Naive thymus-derived CD4-positive, alpha-beta T cell (primary cell): ENCODE results near the gene ZNRF3. TPM values are rescaled to one million over a fixed set of nuclear protein-coding genes. Genes with fewer than 3 reads are reported as not detected.
"Not testable (repeated sequence)": the region's sequence is repeated elsewhere in the genome, so short reads cannot be mapped to it uniquely, and the experiment has no call there.

Experiments used
- ATAC-seq: fragments of 150-1000 bp; cut with Tn5 transposase; 2 replicates; pipeline ENCODE4 v1.10.0; 2021; ENCODE audit warnings: mild to moderate bottlenecking, moderate library complexity
- CTCF ChIA-PET: fragments of 350-600 bp; sonication (Branson Sonifier 250); formaldehyde crosslinking; loops from one replicate; lab custom pipeline; 2021; ENCODE audit warnings: antibody characterized with exemption; lab: Charles Lee
- POLR2A ChIA-PET: fragments of 350-600 bp; sonication (Branson Sonifier 250); formaldehyde crosslinking; loops from one replicate; lab custom pipeline; 2021; ENCODE audit warnings: antibody characterized with exemption, inconsistent platforms; lab: Charles Lee
- DNase-seq, 9 donors: peaks; one replicate each; pipeline versions ENCODE4 v3.0.0 to v3.0.0-alpha.2; 2020 to 2022; ENCODE audit warnings: mixed read lengths in 1 of 9
- H3K27ac ChIP-seq: one replicate; pipeline ENCODE4 v1.7.0; 2013; ENCODE audit warnings: mild to moderate bottlenecking, low read depth, low read length, moderate library complexity
- H3K27me3 ChIP-seq, 2 donors: one replicate each; pipeline ENCODE4 v1.7.0; 2013; ENCODE audit warnings: low read length in 2 of 2, mild to moderate bottlenecking in 2 of 2, moderate library complexity in 2 of 2; ENCODE audit not compliant: control insufficient read depth in 2 of 2, insufficient read depth in 2 of 2
- H3K36me3 ChIP-seq, 3 experiments: 1 replicate in 2 of 3; 2 replicates in 1 of 3; pipeline ENCODE4 v1.7.0; 2013; ENCODE audit warnings: low read length in 3 of 3, mild to moderate bottlenecking in 3 of 3, moderate library complexity in 1 of 3; ENCODE audit not compliant: insufficient read depth in 3 of 3, control insufficient read depth in 2 of 3
- H3K4me1 ChIP-seq, 2 donors: one replicate each; pipeline ENCODE4 v1.7.0; 2013; ENCODE audit warnings: low read length in 2 of 2, mild to moderate bottlenecking in 2 of 2, moderate library complexity in 1 of 2; ENCODE audit not compliant: control insufficient read depth in 2 of 2, insufficient read depth in 2 of 2
- H3K4me3 ChIP-seq: 2 replicates; pipeline ENCODE4 v1.7.0; 2013; ENCODE audit warnings: mild to moderate bottlenecking, low read length
- H3K9me3 ChIP-seq, 3 experiments: 1 replicate in 2 of 3; 2 replicates in 1 of 3; pipeline ENCODE4 v1.7.0; 2013; ENCODE audit warnings: low read length in 3 of 3; ENCODE audit not compliant: control insufficient read depth in 2 of 3
- H3K27ac Mint-ChIP-seq, 9 donors: one replicate each; pipeline ENCODE4 v1.8.0; 2020 to 2022; ENCODE audit warnings: mixed read lengths in 9 of 9, mild to moderate bottlenecking in 8 of 9, moderate library complexity in 5 of 9, inconsistent platforms in 2 of 9
- H3K27me3 Mint-ChIP-seq, 5 donors: one replicate each; pipeline ENCODE4 v1.8.0; 2021 to 2022; ENCODE audit warnings: mixed read lengths in 5 of 5, mild to moderate bottlenecking in 1 of 5
- H3K36me3 Mint-ChIP-seq, 5 donors: one replicate each; pipeline ENCODE4 v1.8.0; 2020 to 2022; ENCODE audit warnings: mixed read lengths in 5 of 5, mild to moderate bottlenecking in 3 of 5, inconsistent platforms in 1 of 5
- H3K4me1 Mint-ChIP-seq, 7 donors: one replicate each; pipeline ENCODE4 v1.8.0; 2020 to 2022; ENCODE audit warnings: mixed read lengths in 7 of 7, mild to moderate bottlenecking in 3 of 7, inconsistent platforms in 1 of 7
- H3K4me3 Mint-ChIP-seq, 10 donors: one replicate each; pipeline ENCODE4 v1.8.0; 2020 to 2022; ENCODE audit warnings: mild to moderate bottlenecking in 10 of 10, mixed read lengths in 10 of 10, moderate library complexity in 6 of 10, inconsistent platforms in 2 of 10
- H3K9me3 Mint-ChIP-seq, 11 donors: one replicate each; pipeline ENCODE4 v1.8.0; 2020 to 2022; ENCODE audit warnings: mixed read lengths in 11 of 11, mild to moderate bottlenecking in 4 of 11, inconsistent platforms in 1 of 11, moderate library complexity in 1 of 11
- intact Hi-C, 2 donors: fragments of 100-400 bp; cut with micrococcal nuclease; formaldehyde crosslinking; loops; one replicate each; pipeline ENCODE4 v1.15.1; 2023
- polyA plus RNA-seq, 2 donors: library from polyadenylated mRNA; unstranded; fragments of 300-500 nt; fragmentation: Illumina TruSeq; gene quantifications; one replicate each; pipeline ENCODE4 v1.2.3, GENCODE V29; 2021
- total RNA-seq, 6 experiments: library from RNA in 5 of 6; stranded (reverse) in 5 of 6; gene quantifications; 1 replicate in 5 of 6; 2 replicates in 1 of 6; pipeline ENCODE4 v1.2.3 and lab custom pipeline; 2021 to 2026

ZNRF3 gene
- total and polyA plus RNA-seq, 7 experiments from 2014 or later = 0.22 to 0.98 (median 0.63) TPM

DNA sequence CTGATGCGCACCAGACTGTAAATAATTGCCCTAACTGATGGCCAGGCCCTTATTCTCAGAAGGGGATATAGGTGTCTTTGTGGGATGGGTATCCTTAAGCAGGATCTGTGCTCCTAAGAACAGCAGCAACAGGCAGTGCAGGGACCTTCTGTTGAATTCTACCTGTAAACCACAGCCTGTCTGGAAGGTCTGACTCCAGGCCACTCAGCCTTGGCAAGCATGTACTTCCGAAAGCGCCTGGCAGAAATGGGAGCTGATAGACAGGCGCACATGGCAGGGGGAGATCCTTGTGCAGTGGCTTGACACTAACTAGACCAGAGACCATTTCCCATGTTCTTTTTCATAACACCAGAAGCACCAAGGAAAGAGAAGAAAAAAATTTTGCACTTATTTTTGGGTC, 119.2 kb downstream of the ZNRF3 start:
- no peaks in the 10 kb centered on the region for H3K36me3 ChIP-seq
- peaks cover 12 to 36% (median 20%) of the 10 kb centered on the region in 5 donors for H3K27me3 Mint-ChIP-seq
- H3K27ac Mint-ChIP-seq = no peak overlapping the region
- no peaks in the 10 kb centered on the region for H3K27me3 ChIP-seq
- H3K4me3 Mint-ChIP-seq = no peak overlapping the region
- H3K4me1 ChIP-seq = no peaks in the 10 kb centered on the region
- no peaks in the 10 kb centered on the region for H3K9me3 Mint-ChIP-seq
- ATAC-seq = no peak
- CTCF ChIA-PET = no interaction called here
- no peaks in the 10 kb centered on the region for H3K9me3 ChIP-seq
- H3K36me3 Mint-ChIP-seq = peaks cover 0 to 4% (median 4%) of the 10 kb centered on the region in 5 donors
- H3K27ac ChIP-seq = no peak overlapping the region
- POLR2A ChIA-PET = no interaction called here
- no peak for DNase-seq
- no peak overlapping the region for H3K4me3 ChIP-seq
- intact Hi-C loops = no loop called here
- peaks cover 0 to 8% (median 1%) of the 10 kb centered on the region in 7 donors for H3K4me1 Mint-ChIP-seq

DNA sequence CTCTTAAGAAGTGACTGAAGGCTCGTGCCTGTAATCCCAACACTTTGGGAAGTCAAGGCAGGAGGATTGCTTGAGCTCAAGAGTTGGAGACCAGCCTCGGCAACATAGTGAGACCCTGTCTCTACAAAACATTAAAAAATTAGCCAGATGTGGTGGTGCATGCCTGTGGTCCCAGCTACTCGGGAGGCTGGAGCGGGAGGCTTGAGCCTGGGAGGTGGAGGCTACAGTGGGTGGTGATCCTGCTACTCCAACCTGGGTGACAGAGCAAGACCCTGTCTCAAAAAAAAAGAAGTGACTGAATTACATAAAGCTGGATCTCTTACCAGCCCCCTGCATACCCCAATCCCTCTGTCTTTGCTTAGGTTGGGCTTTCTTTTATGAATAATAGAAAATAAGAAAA, 120.2 kb downstream of the ZNRF3 start:
- ChIA-PET POLR2A (no interaction called here), CTCF (no interaction called here)
- Histone ChIP-seq H3K36me3 (no peaks in the 10 kb centered on the region), H3K27ac (no peak overlapping the region), H3K27me3 (no peaks in the 10 kb centered on the region), H3K4me3 (no peak overlapping the region), H3K4me1 (no peaks in the 10 kb centered on the region), H3K9me3 (no peaks in the 10 kb centered on the region)
- H3K9me3 Mint-ChIP-seq = no peaks in the 10 kb centered on the region
- intact Hi-C loops = no loop called here
- H3K36me3 Mint-ChIP-seq = peaks cover 0 to 4% (median 4%) of the 10 kb centered on the region in 5 donors
- DNase-seq = no peak
- ATAC-seq = no peak
- no peak overlapping the region for H3K27ac Mint-ChIP-seq
- H3K4me1 Mint-ChIP-seq = peaks cover 0 to 8% (median 1%) of the 10 kb centered on the region in 7 donors
- H3K27me3 Mint-ChIP-seq = peaks cover 10 to 41% (median 20%) of the 10 kb centered on the region in 5 donors
- no peak overlapping the region for H3K4me3 Mint-ChIP-seq

DNA sequence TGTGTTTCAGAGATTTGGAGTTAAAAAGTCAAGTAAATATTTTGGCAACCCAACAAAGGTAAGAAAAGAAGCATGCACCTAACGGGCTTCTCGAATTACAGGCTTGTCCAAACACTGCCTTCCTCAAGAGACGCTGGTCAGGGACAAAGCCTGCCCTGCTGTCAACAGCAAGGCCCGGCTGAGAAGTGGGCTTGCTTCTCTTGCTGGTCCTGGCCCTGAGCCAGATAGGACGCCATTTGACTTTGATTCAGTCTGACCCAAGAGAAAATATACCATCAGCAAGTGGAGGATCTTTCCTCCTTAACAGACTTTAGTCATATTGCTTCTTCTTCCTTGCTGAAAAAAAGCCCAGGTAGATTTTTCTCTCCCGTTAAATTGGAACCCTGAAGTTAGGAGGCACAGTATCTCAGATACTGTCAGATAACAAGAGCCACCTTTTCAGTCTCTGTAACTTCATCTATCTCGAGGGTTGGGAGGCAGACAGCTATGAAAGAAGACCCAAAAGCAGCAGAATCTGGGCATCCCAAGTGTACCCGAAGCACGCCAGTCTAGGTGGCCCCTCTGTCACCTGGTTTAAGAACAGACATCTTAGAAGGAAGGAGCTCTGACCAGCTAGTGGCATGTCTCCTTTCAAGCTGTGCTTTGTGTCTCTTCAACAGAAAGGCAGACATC, 120.7 kb downstream of the ZNRF3 start:
- POLR2A ChIA-PET = no interaction called here
- H3K4me3 Mint-ChIP-seq = no peak overlapping the region

DNA sequence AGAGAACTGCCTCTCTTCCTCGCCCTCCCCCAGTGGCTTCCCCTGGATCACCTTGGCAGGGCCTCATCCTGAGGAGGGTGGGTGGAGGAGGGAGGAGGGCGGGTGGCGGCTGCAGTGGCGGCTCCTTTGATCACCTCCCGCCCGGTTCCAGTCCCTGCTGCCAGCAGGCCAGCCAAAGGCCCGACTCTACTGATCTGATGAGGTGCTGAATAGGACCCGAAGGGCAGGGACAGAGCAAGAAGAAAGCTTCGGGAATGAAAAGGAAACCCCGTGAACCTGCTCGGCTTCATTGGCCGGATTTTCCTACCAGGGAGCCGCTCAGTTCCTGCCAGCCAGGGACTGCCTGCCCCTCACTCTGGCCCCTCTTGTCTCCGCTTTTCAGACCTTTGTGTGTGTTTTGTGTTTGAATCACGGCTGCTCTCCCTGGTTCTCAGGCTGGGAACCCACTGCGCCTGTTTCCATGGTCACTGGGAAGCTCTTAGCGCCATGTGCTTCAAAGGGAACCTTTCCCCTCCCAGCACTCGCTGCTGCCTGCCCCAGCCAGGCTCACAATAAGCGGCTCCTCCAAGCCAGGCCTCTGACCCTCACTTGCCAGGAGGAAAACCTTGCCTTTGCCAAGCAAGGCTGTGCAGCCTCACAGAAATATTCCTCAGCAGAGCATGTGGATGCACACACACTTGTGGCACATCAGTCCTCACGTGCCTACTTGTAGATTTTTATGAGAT, 121.4 kb downstream of the ZNRF3 start:
- Histone ChIP-seq H3K36me3 (no peaks in the 10 kb centered on the region), H3K4me3 (no peak overlapping the region), H3K27ac (no peak overlapping the region), H3K9me3 (no peaks in the 10 kb centered on the region), H3K4me1 (no peaks in the 10 kb centered on the region), H3K27me3 (no peaks in the 10 kb centered on the region)
- ChIA-PET POLR2A (no interaction called here), CTCF (no interaction called here)
- Mint-ChIP-seq H3K36me3 (peaks cover 0 to 7% (median 4%) of the 10 kb centered on the region in 5 donors), H3K9me3 (no peaks in the 10 kb centered on the region), H3K4me1 (peaks cover 0 to 8% (median 1%) of the 10 kb centered on the region in 7 donors), H3K27ac (no peak overlapping the region), H3K27me3 (peaks cover 10 to 42% (median 20%) of the 10 kb centered on the region in 5 donors), H3K4me3 (no peak overlapping the region)
- intact Hi-C loops = no loop called here
- no peak for DNase-seq
- ATAC-seq = no peak

More for the DNA sequence above, 120.7 kb downstream of the ZNRF3 start:
- Histone ChIP-seq H3K27ac (no peak overlapping the region), H3K36me3 (no peaks in the 10 kb centered on the region), H3K27me3 (no peaks in the 10 kb centered on the region), H3K4me1 (no peaks in the 10 kb centered on the region), H3K4me3 (no peak overlapping the region), H3K9me3 (no peaks in the 10 kb centered on the region)
- Mint-ChIP-seq H3K36me3 (peaks cover 0 to 6% (median 4%) of the 10 kb centered on the region in 5 donors), H3K4me1 (peaks cover 0 to 8% (median 1%) of the 10 kb centered on the region in 7 donors), H3K9me3 (no peaks in the 10 kb centered on the region), H3K27me3 (peaks cover 10 to 42% (median 20%) of the 10 kb centered on the region in 5 donors), H3K27ac (no peak overlapping the region)
- DNase-seq = no peak
- CTCF ChIA-PET = no interaction called here
- ATAC-seq = no peak
- intact Hi-C loops = no loop called here

DNA sequence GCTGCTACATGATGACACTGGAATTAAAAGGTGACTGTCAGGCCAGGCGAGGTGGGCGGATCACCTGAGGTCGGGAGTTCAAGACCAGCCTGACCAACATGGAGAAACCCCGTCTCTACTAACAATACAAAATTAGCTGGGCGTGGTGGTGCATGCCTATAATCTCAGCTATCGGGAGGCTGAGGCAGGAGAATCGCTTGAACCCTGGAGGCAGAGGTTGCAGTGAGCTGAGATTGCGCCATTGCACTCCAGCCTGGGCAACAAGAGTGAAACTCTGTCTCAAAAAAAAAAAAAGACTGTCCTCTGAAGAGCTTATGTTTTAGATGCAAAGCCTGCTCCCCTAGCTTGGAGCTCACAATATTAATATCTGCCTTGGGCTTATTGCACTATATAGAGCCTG, 122.4 kb downstream of the ZNRF3 start:
- H3K36me3 Mint-ChIP-seq = peaks cover 0 to 11% (median 4%) of the 10 kb centered on the region in 5 donors
- H3K9me3 ChIP-seq, H3K4me3 ChIP-seq, H3K9me3 Mint-ChIP-seq, H3K27me3 ChIP-seq, CTCF ChIA-PET, H3K4me1 ChIP-seq, intact Hi-C loops, H3K4me1 Mint-ChIP-seq, H3K27ac ChIP-seq, ATAC-seq, POLR2A ChIA-PET, H3K36me3 ChIP-seq, H3K4me3 Mint-ChIP-seq, H3K27ac Mint-ChIP-seq, DNase-seq: not testable (repeated sequence)
- peaks cover 10 to 45% (median 25%) of the 10 kb centered on the region in 5 donors for H3K27me3 Mint-ChIP-seq

DNA sequence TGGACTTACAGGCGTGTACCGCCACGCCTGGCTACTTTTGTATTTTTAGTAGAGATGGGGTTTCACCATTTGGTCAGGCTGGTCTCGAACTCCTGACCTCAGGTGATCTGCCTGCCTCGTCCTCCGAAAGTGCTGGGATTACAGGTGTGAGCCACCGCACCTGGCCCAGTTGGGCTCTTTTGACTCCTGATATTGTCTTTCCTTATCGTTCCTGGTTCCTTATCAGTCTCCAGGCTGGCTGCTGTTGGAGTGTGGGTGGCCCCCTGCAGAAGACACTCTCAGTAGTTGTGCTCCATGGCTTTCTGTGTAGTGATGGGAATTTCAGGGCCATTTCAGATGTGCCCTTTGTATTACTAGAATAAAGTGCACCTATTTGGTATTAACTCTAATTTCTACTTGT, 123.0 kb downstream of the ZNRF3 start:
- Mint-ChIP-seq H3K4me1 (peaks cover 0 to 8% (median 3%) of the 10 kb centered on the region in 7 donors), H3K4me3 (no peak overlapping the region), H3K9me3 (no peaks in the 10 kb centered on the region), H3K36me3 (peaks cover 0 to 11% (median 4%) of the 10 kb centered on the region in 5 donors), H3K27me3 (peaks cover 15 to 50% (median 30%) of the 10 kb centered on the region in 5 donors), H3K27ac (no peak overlapping the region)
- CTCF ChIA-PET = no interaction called here
- H3K27ac ChIP-seq = no peak overlapping the region
- DNase-seq (no peak), ATAC-seq (no peak)
- H3K4me3 ChIP-seq = no peak overlapping the region
- H3K9me3 ChIP-seq = no peaks in the 10 kb centered on the region
- no peaks in the 10 kb centered on the region for H3K36me3 ChIP-seq
- intact Hi-C loops = no loop called here
- POLR2A ChIA-PET = no interaction called here
- H3K27me3 ChIP-seq = no peaks in the 10 kb centered on the region
- no peaks in the 10 kb centered on the region for H3K4me1 ChIP-seq
